ENCODE results near the gene PCIF1.
"Not testable (repeated sequence)": the region's sequence is repeated elsewhere in the genome, so short reads cannot be mapped to it uniquely, and the experiment has no call there.

DNA sequence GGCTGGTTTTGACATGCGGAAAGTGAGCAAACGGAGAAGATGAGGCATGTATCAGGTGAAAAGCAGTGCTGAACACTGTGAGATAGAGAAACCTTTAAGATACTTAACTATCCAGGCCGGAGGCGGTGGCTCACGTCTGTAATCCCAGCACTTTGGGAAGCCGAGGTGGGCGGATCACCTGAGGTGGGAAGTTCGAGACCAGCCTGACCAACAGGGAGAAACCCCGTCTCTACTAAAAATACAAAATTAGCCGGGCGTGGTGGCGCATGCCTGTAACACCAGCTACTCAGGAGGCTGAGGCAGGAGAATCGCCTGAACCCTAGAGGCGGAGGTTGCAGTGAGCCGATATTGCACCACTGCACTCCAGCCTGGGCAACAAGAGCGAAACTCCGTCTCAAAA is 2.8 kb upstream of the PCIF1 start:
- TF ChIP-seq, protein P1, sequence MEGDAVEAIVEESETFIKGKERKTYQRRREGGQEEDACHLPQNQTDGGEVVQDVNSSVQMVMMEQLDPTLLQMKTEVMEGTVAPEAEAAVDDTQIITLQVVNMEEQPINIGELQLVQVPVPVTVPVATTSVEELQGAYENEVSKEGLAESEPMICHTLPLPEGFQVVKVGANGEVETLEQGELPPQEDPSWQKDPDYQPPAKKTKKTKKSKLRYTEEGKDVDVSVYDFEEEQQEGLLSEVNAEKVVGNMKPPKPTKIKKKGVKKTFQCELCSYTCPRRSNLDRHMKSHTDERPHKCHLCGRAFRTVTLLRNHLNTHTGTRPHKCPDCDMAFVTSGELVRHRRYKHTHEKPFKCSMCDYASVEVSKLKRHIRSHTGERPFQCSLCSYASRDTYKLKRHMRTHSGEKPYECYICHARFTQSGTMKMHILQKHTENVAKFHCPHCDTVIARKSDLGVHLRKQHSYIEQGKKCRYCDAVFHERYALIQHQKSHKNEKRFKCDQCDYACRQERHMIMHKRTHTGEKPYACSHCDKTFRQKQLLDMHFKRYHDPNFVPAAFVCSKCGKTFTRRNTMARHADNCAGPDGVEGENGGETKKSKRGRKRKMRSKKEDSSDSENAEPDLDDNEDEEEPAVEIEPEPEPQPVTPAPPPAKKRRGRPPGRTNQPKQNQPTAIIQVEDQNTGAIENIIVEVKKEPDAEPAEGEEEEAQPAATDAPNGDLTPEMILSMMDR (IDR thresholded peaks at IDR 0.05; ENCODE audit: low read depth, low read length), result not testable (repeated sequence)
- not testable (repeated sequence) for TF ChIP-seq EZH2phosphoT487 (IDR thresholded peaks at IDR 0.05; ENCODE audit: low read depth)

All from OCI-LY3 (cell line).